RKO (cell line): Measurements from ENCODE around the gene RGS7.
"Not testable (repeated sequence)": the region's sequence is repeated elsewhere in the genome, so short reads cannot be mapped to it uniquely, and the experiment has no call there.

Experiments used
- DNase-seq: peaks from one replicate; pipeline ENCODE4 v3.0.0-alpha.2; 2016; ENCODE audit warnings: low spot score

The RGS7 gene

DNA sequence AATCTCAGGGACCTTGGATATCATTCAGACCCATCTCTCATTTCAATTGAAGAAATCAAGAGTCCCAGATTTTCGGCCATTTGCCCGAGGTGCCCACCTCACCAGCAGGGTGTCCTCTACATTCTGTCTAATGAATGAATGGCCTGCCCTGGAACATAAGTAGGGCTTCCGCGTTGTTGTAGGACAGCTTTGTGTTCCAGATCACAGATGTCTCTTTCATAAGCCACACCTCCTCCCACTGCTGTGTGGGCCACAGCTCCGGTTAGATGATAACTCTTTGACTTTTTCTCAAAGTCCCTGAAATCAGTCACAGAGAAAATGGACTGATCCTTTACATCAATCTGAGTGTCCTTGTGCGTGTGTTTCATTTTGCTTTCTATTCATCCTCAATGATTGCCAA is 144.4 kb downstream of the RGS7 start:
- no peak for DNase-seq

GRCh38 chr1:241208910-241209379 is 148.1 kb downstream of the RGS7 start:
- DNase-seq: no peak

- no peak for DNase-seq
Measured at GRCh38 chr1:241203817-241204216, 153.2 kb downstream of the RGS7 start.

DNA sequence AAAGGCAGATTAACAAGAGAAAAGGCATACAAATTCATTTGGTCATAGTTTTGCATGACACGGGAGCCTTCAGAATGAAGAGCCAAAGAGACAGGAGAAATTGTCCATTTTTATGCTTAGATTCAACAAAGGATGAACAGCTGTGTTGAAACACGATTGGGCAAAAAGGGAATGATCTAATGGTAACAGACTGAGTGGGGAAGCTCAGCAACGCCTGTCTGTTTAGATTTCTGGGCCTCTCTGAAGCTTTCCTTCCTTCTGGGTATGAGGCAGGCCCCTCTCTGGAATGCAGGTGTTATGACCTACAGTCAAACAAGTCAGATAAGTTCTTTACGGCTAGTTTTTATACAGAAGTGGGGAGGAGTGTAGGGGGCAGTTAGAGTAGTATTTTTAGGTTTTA is 154.6 kb downstream of the RGS7 start:
- DNase-seq: no peak

- DNase-seq: no peak
Measured at GRCh38 chr1:241186716-241187115, 170.3 kb downstream of the RGS7 start.

DNA sequence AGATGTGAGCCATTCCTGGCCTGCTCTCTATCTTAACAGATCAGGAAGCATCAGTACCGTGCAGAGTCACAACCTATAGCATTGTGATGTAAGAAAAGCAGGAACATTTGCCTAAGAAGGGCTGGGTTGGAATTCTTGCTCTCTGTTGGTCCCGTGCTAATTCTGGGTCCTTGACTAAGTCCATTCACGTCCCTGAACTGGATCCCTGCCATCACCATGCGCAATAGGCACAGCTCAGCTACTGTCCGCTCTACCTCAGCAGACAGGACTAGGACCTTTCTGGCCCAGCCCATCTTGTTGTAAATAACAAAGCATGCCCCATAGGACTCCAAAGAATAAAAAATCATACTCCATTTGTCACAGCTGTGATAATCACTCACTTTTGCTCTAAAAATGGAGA is 175.0 kb downstream of the RGS7 start:
- no peak for DNase-seq

DNA sequence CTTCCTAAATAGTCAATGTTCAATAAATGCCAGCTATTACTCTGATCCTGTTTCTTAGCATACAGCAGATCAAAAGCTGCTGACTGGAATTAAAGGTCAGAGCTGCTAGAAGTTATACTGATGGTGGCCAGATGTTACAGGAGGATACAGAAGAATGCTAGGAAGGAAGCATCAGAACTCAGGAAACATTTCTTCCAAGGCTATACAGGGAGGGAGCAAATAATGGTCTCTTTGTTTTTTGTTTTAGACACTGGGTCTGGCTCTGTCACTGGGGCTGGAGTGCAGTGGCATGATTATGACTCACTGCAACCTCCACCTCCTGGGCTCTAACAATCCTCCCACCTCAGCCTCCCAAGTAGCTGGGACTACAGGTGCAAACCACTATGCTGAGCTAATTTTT is 175.5 kb downstream of the RGS7 start:
- DNase-seq: no peak

DNA sequence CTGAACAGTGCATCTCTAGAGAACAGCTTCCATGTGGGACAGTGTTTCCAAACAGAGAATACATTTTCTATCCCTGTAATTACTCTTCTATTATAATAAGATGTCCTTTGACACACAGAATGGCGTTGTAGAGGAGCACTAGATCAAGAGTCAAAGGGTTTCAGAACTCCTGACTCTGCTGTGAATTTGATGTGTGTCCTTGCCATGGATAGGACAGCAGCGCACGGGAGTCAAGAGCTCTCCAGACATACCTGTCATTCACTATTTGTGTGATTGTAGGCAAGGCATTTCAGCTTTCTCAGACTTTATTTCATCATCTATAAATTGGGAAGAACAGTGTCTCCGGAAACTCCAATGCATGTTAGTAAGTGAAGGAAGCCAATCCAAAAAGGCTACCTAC is 176.4 kb downstream of the RGS7 start:
- DNase-seq: no peak

DNA sequence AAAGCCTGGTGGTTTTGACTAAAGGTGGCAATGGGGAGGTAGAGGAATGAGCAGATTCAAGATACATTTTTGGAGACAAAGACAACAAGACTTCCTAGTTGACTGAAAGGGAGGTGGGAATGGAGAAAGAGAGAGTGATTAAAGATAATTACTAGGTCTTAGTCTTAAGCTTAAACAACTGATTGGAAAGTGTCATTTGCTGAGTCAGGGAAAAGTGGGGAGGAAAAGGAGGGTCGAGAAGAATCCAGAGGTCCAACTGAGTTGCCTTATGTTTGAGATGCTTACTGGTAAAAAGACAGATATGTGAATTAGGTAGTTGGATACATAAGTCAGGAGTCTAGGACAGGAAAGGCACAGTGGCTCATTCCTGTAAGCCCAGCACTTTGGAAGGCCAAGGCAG is 179.3 kb downstream of the RGS7 start:
- DNase-seq: no peak

DNA sequence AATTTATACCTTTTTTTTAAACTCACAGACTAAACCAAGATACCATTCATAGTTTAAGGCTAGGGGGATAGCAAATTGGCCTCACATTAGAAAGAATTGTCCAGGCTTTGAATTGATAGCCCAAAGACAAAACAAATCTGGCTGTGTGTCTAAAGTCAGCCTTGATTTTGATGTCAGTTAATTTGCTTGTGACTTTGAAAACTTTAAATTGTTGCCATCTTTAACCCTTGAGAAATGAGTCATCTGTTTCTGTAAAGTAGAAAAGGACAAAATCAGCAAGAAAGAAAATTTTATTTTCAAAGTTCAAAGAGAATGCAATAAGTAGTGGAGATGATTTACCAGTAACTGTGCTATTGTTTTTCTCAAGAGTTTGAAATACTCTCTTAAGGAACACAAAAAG is 184.5 kb downstream of the RGS7 start:
- DNase-seq: no peak

- no peak for DNase-seq
Measured at GRCh38 chr1:241171991-241172390, 185.0 kb downstream of the RGS7 start.

GRCh38 chr1:241167121-241167630 is 189.8 kb downstream of the RGS7 start:
- DNase-seq: no peak

GRCh38 chr1:241166625-241167024 is 190.4 kb downstream of the RGS7 start:
- DNase-seq: no peak

DNA sequence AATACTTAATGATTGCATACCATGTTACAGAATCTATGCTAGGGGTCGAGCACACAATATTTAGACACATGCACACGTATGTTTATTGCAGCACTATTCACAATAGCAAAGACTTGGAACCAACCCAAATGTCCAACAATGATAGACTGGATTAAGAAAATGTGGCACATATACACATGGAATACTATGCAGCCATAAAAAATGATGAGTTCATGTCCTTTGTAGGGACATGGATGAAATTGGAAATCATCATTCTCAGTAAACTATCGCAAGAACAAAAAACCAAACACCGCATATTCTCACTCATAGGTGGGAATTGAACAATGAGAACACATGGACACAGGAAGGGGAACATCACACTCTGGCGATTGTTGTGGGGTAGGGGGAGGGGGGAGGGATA is 191.7 kb downstream of the RGS7 start:
- not testable (repeated sequence) for DNase-seq

DNA sequence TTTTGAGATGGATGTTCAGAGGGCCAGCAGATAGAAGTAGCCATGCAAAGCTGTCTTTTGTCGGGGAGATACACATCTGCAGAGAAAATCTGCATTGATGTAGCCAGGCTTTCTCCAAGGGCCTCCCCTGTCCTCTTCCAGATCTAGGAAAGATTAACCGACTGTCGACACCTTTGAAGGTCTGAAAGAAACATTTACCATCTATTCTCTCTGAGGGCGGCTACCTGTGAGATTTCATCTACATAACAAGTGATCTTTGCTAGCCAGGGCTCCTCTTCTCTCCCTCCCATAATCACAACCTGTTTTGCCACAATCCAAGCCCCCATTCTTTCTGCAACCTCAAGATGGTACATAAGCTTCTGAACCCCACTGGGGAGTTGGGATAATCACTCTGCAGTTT is 193.6 kb downstream of the RGS7 start:
- no peak for DNase-seq

GRCh38 chr1:241161188-241161689 is 195.8 kb downstream of the RGS7 start:
- no peak for DNase-seq

- DNase-seq: no peak
Measured at GRCh38 chr1:241157435-241157834, 199.6 kb downstream of the RGS7 start.

DNA sequence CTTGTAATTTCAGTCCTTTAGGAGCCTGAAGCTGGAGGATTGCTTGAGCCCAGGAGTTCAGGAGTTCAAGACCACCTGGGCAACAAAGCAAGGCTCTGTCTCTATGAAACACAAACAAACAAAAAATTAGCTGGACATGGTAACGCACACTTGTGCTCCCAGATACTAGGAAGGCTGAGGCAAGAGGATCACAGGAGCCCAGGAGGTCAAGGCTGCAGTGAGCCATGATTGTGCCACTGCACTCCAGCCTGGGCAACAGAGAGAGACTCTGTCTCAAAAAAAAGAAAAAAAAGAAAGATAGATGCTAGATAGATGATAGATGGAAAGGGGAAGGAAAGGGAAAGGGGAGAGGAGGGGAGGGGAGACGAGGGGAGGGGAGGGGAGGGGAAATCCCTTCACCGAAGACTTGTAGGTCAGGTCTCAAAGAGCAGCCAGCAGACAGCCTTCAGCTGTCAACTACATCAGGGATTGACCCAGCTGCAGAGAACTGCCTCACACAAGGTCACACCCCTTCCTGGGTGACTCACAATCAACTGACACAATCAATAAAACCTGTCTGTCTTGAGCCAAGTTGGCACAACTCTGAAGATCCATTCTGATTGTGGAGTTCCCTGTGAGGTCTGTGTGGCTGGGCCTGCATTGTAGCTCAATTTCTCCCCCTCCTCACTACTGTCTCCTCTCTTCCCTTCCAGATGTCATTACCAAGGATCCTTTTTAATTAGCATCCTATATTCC is 200.6 kb downstream of the RGS7 start:
- peak; percentile 58 for DNase-seq

DNA sequence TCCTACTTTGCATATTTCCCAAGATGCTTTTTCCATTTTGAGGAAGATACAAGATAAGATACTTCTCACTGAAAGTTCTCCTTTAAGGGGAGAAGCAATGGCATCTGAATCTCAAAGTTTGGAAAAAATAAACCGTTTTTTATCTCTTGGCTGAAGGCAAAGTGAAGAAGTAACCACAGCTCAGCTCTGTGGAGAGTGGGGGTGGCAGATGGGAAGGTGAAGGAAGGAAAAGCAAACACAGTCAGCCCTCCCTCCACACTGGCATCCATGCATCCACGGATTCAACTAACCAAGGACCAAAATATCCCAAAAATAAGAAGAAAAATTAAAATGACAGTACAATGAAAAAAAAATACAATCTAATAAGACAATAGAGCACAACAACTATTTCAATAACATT is 211.1 kb downstream of the RGS7 start:
- DNase-seq: no peak

DNA sequence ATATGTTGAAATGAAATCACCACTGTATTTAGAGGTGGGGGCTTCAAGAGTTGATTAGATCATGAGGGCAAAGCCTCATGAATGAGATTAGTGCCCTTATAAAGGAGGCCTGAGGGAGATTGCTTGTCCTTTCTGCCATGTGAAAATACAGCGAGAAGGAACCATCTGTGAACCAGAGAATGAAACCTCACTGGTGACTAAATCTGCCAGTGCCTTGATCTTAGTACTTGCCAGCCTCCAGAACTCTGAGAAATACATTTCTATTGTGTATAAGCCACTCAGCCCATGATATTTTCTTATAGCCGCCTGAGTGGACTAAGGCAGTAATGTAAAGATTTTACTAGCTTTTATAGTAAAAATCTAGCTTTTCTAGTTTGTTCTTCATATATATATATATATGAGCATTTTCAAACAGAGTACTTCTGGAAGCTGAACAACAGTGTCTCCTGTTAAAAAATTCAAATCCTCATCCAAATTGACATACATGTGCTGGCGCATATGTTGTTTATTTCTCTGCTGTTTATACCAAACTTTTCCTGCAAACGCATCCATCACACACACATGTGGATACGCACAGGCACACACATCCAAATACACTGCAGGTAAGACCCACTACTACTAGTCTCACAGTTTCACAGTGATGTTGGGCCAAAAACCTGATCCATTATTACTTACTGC is 213.1 kb downstream of the RGS7 start:
- no peak for DNase-seq

DNA sequence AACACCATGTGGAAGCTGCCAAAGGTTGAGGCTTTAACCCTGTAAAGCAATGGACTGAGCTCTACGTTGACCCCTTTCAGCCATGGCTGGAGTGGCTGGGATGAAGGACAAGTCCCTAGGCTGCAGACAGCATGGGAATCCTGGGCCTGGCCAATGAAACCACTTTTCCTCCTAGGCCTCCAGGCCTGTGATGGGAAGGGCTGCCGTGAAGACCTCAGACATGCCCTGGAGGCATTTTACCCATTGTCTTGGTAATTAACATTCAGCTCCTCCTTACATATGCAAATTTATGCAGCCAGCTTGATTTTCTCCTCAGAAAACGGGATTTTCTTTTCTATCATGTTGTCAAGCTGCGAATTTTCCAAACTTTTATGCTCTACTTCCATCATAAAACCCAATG is 214.5 kb downstream of the RGS7 start:
- no peak for DNase-seq

DNA sequence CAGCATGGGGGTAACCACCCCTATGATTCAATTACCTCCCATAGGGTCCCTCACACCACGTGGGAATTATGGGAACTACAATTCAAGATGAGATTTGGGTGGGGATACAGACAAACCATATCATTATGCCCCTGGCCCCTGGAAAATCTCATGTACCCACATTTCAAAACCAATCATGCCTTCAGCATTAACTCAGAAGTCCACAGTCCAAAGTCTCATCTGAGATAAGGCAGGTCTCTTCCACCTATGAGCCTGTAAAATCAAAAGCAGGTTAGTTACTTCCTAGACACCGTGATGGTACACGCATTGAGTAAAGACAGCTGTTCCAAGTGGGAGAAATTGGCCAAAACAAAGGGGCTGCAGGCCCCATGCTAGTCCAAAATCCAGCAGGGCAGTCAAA is 215.4 kb downstream of the RGS7 start:
- not testable (repeated sequence) for DNase-seq

- no peak for DNase-seq
Measured at GRCh38 chr1:241140670-241141069, 216.3 kb downstream of the RGS7 start.
